SK-N-SH treated with all-trans-retinoic acid at 6 μM for 48 hours (cell line): ENCODE data around the gene RPS5.
"Not testable (repeated sequence)": the region's sequence is repeated elsewhere in the genome, so short reads cannot be mapped to it uniquely, and the experiment has no call there.

Source experiments
- ATAC-seq: fragments of 200-7000 bp; cut with Tn5 transposase; 3 replicates; pipeline ENCODE4 v1.9.1; 2020; ENCODE audit warnings: mild to moderate bottlenecking, moderate library complexity
- ARNTL ChIP-seq: fragments of 450-650 bp; formaldehyde crosslinking; IDR thresholded peaks from 2 replicates; pipeline ENCODE4 v1.5.0; 2020; ENCODE audit warnings: low read depth, mild to moderate bottlenecking, moderate library complexity, borderline replicate concordance
- BACH2 ChIP-seq: fragments of 250-450 bp; sonication (Bioruptor Pico); IDR thresholded peaks from 2 replicates; pipeline ENCODE4 v1.9.0; 2021; ENCODE audit warnings: mild to moderate bottlenecking, borderline replicate concordance
- ESRRG ChIP-seq: fragments of 250-450 bp; sonication (Bioruptor Pico); IDR thresholded peaks from 2 replicates; pipeline ENCODE4 v1.6.1; 2021; ENCODE audit warnings: mild to moderate bottlenecking
- GLIS3 ChIP-seq: fragments of 250-450 bp; sonication (Bioruptor Pico); IDR thresholded peaks from 2 replicates; pipeline ENCODE4 v1.5.0; 2020; ENCODE audit warnings: mild to moderate bottlenecking, moderate library complexity
- OSR1 ChIP-seq: fragments of 250-450 bp; sonication (Bioruptor Pico); IDR thresholded peaks from 2 replicates; pipeline ENCODE4 v1.8.0; 2022; ENCODE audit warnings: moderate library complexity, mild to moderate bottlenecking, inconsistent platforms
- PPARA ChIP-seq: fragments of 250-450 bp; sonication (Bioruptor Pico); IDR thresholded peaks from 2 replicates; pipeline ENCODE4 v1.5.0; 2020; ENCODE audit warnings: mild to moderate bottlenecking, borderline replicate concordance
- RARB ChIP-seq: fragments of 250-450 bp; sonication (Bioruptor Pico); IDR thresholded peaks from 2 replicates; pipeline ENCODE4 v1.8.0; 2021; ENCODE audit warnings: mild to moderate bottlenecking, moderate library complexity
- SNAI2 ChIP-seq: fragments of 250-450 bp; sonication (Bioruptor Pico); IDR thresholded peaks from 2 replicates; pipeline ENCODE4 v1.5.0; 2020; ENCODE audit warnings: mild to moderate bottlenecking, moderate library complexity
- TCF4 ChIP-seq: fragments of 250-450 bp; sonication (Bioruptor Pico); IDR thresholded peaks from 2 replicates; pipeline ENCODE4 v1.8.0; 2021; ENCODE audit warnings: mild to moderate bottlenecking, moderate library complexity, borderline replicate concordance
- ZC3H10 ChIP-seq: fragments of 250-450 bp; sonication (Bioruptor Pico); IDR thresholded peaks from 2 replicates; pipeline ENCODE4 v1.5.1; 2021; ENCODE audit warnings: mild to moderate bottlenecking, moderate library complexity
- ZFP3 ChIP-seq: fragments of 250-450 bp; sonication (Bioruptor Pico); IDR thresholded peaks from 2 replicates; pipeline ENCODE4 v1.5.0; 2020; ENCODE audit warnings: mild to moderate bottlenecking, moderate library complexity
- ZFP30 ChIP-seq: fragments of 450-650 bp; formaldehyde crosslinking; IDR thresholded peaks from 2 replicates; pipeline ENCODE4 v1.5.0; 2022; ENCODE audit warnings: mild to moderate bottlenecking, moderate library complexity
- ZNF565 ChIP-seq: fragments of 450-650 bp; formaldehyde crosslinking; conservative IDR thresholded peaks from 2 replicates; pipeline ENCODE4 v1.5.0; 2020; ENCODE audit warnings: low read depth, mild to moderate bottlenecking, moderate library complexity
- ZNF8 ChIP-seq: fragments of 450-650 bp; formaldehyde crosslinking; IDR thresholded peaks from 2 replicates; pipeline ENCODE4 v1.5.0; 2020; ENCODE audit warnings: mild to moderate bottlenecking, moderate library complexity
- TF ChIP-seq, protein P1 (sequence below): fragments of 250-450 bp; sonication (Bioruptor Pico); IDR thresholded peaks from 2 replicates; pipeline ENCODE4 v1.5.0; 2020; ENCODE audit warnings: mild to moderate bottlenecking, moderate library complexity
- TF ChIP-seq, protein P2 (sequence below): fragments of 250-450 bp; sonication (Bioruptor Pico); IDR thresholded peaks from 2 replicates; pipeline ENCODE4 v1.5.1; 2020; ENCODE audit warnings: low read depth, mild to moderate bottlenecking, moderate library complexity
- TF ChIP-seq, protein P3 (sequence below): fragments of 250-450 bp; sonication (Bioruptor Pico); IDR thresholded peaks from 2 replicates; pipeline ENCODE4 v1.8.0; 2021; ENCODE audit warnings: low read depth, mild to moderate bottlenecking, moderate library complexity, borderline replicate concordance
- TF ChIP-seq, protein P4 (sequence below): fragments of 250-450 bp; sonication (Bioruptor Pico); IDR thresholded peaks from 2 replicates; pipeline ENCODE4 v1.5.1; 2021; ENCODE audit warnings: mild to moderate bottlenecking, moderate library complexity

The RPS5 gene

DNA sequence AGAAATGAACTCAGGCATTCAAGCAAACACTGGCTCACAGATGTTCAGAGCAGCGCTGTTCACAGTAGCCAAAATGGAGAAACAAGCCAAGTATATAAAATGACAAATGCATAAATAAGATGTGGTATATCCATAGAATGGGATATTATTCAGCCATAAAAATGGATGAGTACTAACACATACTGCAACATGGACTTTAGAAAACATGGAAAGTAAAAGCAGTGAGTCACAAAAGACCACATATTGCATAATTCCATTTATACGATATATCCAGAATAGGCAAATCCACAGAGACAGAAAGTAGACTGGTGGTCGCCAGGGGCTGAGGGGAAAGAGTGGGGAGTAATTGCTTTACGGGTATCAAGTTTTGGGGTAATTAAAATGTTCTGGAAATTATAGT, 12.9 kb upstream of the RPS5 start:
- ATAC-seq, result no peak
- TF ChIP-seq ARNTL, result no peak
- TF ChIP-seq ZNF8 (CRISPR knock-in tag), result peak; percentile 61; the same call in 1 of the 2 replicates
- TF ChIP-seq, protein P1, sequence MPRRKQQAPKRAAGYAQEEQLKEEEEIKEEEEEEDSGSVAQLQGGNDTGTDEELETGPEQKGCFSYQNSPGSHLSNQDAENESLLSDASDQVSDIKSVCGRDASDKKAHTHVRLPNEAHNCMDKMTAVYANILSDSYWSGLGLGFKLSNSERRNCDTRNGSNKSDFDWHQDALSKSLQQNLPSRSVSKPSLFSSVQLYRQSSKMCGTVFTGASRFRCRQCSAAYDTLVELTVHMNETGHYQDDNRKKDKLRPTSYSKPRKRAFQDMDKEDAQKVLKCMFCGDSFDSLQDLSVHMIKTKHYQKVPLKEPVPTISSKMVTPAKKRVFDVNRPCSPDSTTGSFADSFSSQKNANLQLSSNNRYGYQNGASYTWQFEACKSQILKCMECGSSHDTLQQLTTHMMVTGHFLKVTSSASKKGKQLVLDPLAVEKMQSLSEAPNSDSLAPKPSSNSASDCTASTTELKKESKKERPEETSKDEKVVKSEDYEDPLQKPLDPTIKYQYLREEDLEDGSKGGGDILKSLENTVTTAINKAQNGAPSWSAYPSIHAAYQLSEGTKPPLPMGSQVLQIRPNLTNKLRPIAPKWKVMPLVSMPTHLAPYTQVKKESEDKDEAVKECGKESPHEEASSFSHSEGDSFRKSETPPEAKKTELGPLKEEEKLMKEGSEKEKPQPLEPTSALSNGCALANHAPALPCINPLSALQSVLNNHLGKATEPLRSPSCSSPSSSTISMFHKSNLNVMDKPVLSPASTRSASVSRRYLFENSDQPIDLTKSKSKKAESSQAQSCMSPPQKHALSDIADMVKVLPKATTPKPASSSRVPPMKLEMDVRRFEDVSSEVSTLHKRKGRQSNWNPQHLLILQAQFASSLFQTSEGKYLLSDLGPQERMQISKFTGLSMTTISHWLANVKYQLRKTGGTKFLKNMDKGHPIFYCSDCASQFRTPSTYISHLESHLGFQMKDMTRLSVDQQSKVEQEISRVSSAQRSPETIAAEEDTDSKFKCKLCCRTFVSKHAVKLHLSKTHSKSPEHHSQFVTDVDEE (CRISPR knock-in tag), result no peak

DNA sequence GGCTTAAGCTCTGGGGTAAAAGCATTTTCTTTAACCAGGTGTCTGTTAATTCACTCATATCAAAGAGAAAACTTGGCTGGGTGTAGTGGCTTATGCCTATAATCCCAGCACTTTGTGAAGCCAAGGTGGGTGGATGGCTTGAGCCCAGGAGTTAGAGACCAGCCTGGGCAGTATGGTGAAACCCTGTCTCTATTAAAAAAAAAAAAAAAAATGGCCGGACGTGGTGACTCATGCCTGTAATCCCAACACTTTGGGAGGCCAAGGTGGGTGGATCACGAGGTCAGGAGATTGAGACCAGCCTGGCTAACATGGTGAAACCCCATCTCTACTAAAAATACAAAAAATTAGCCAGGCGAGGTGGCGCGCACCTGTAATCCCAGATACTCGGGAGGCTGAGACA, 10.3 kb upstream of the RPS5 start:
- not testable (repeated sequence) for ATAC-seq

DNA sequence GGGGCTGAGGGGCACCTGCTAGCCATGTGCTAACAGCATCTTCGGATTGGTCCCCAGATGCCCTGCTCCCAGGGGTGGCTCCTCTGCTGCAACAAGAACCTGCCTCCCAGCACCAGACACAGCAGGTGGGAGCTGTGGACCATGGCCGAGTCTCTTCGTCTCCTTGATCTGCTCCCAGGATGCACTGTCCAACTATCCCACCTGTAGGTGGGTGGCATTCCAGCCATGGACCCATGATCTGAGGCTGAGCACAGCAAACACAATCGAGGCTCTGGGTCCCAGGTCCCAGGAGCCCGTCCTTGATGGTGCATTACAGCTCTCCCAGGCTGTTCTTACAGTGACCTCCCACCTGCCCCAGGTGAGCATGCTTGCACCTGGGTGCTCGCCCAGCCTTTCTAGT, 7.8 kb upstream of the RPS5 start:
- TF ChIP-seq ZC3H10 (CRISPR knock-in tag), result no peak
- TF ChIP-seq, protein P2, sequence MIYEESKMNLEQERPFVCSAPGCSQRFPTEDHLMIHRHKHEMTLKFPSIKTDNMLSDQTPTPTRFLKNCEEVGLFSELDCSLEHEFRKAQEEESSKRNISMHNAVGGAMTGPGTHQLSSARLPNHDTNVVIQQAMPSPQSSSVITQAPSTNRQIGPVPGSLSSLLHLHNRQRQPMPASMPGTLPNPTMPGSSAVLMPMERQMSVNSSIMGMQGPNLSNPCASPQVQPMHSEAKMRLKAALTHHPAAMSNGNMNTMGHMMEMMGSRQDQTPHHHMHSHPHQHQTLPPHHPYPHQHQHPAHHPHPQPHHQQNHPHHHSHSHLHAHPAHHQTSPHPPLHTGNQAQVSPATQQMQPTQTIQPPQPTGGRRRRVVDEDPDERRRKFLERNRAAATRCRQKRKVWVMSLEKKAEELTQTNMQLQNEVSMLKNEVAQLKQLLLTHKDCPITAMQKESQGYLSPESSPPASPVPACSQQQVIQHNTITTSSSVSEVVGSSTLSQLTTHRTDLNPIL (CRISPR knock-in tag), result no peak
- no peak for TF ChIP-seq ZNF565 (CRISPR knock-in tag)
- TF ChIP-seq TCF4, result no peak
- no peak for TF ChIP-seq OSR1 (CRISPR knock-in tag)
- TF ChIP-seq ZFP3 (CRISPR knock-in tag), result no peak
- no peak for TF ChIP-seq ESRRG (CRISPR knock-in tag)
- no peak for TF ChIP-seq PPARA (CRISPR knock-in tag)
- no peak for TF ChIP-seq ZNF8 (CRISPR knock-in tag)
- no peak for TF ChIP-seq SNAI2 (CRISPR knock-in tag)
- TF ChIP-seq GLIS3 (CRISPR knock-in tag), result no peak
- TF ChIP-seq, protein P3, sequence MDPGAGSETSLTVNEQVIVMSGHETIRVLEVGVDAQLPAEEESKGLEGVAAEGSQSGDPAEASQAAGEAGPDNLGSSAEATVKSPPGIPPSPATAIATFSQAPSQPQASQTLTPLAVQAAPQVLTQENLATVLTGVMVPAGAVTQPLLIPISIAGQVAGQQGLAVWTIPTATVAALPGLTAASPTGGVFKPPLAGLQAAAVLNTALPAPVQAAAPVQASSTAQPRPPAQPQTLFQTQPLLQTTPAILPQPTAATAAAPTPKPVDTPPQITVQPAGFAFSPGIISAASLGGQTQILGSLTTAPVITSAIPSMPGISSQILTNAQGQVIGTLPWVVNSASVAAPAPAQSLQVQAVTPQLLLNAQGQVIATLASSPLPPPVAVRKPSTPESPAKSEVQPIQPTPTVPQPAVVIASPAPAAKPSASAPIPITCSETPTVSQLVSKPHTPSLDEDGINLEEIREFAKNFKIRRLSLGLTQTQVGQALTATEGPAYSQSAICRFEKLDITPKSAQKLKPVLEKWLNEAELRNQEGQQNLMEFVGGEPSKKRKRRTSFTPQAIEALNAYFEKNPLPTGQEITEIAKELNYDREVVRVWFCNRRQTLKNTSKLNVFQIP (CRISPR knock-in tag), result no peak
- TF ChIP-seq RARB (CRISPR knock-in tag), result no peak
- TF ChIP-seq ZFP30 (CRISPR knock-in tag), result no peak
- no peak for ATAC-seq

DNA sequence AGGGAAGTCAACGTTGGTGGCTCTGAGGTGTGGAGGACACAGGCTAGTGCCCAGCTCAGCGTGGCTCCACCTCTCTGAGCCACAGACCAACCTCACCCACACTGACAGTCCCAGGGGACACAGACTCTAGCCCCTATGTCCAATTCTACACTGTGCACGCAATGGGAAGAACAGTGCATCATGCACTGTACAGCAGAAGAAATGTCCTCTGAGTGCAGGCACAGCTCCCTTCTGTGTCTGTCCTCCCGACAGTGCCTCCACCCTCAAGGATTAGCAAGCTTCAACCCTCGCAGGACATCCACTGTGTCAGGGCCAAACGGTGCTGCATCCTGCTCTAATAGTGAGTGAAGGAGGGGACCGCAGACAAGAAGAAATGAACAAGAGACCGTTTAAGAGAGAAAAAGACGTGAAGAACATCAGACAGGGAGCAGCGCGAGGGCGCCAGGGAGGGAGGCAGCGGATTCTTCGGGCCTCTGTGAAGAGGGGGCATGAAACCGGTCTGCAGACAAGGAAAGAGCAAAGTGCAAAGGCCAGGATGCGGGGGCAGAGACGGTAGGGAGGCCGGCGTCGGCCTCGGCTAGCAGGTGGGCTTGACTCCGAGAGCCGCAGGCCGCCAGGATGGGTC, 6.9 kb upstream of the RPS5 start:
- peak; percentile 8 for ATAC-seq
- TF ChIP-seq ZNF8 (CRISPR knock-in tag), result no peak
- TF ChIP-seq, protein P2 (CRISPR knock-in tag), result no peak
- TF ChIP-seq, protein P4, sequence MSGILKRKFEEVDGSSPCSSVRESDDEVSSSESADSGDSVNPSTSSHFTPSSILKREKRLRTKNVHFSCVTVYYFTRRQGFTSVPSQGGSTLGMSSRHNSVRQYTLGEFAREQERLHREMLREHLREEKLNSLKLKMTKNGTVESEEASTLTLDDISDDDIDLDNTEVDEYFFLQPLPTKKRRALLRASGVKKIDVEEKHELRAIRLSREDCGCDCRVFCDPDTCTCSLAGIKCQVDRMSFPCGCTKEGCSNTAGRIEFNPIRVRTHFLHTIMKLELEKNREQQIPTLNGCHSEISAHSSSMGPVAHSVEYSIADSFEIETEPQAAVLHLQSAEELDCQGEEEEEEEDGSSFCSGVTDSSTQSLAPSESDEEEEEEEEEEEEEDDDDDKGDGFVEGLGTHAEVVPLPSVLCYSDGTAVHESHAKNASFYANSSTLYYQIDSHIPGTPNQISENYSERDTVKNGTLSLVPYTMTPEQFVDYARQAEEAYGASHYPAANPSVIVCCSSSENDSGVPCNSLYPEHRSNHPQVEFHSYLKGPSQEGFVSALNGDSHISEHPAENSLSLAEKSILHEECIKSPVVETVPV (CRISPR knock-in tag), result no peak
- TF ChIP-seq BACH2 (CRISPR knock-in tag), result no peak
- no peak for TF ChIP-seq ZFP30 (CRISPR knock-in tag)
- TF ChIP-seq, protein P3 (CRISPR knock-in tag), result no peak
